ENCODE measurements around the gene LRRC46.

The LRRC46 gene

DNA sequence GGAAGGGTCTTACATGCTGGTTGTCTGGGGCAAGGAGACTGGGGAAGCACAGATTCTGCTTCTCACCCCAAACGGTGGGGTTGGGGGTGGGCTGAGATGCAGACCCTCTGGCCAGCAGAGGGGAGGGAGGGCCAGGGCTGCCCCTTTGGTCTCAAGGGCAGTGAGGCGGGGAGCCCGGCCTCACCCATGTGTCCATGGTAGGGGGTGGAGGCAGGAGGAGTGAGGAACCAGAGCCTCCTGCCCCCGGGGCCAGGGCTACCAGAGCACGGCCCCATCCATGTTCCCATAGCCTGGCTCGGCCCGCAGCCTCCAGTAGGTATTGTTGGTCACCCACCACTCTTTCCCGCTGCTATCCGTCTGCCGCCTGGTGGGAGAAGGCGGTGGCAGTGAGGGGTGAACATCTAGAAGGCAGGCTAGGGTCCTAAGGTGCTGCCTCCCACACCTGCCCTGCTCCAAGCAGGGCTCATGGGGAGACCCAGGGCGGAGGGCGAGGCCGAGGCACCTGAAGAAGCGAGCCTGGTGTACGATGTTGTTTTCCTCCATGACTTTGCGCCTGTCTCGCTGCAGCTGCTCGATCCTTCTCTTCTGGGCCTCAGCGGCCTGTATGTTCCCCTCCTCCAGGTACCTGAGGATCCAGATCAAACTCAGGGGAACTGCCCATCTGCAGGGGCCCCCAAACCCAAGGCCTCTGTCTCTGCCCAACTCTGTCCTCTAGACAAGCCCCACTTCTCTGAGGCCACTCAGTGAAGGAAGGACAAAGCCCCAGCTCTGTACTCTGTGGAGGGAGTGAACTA, 23.2 kb upstream of the LRRC46 start:
- in situ Hi-C loops (cut with MboI; ENCODE audit: low sequenced_read_pairs, unreplicated experiment) = no loop called here
- no peak for TF ChIP-seq CTCF (IDR thresholded peaks at IDR 0.05; ENCODE audit: borderline replicate concordance, control extremely low read depth, extremely low read depth, insufficient read depth, missing control alignments)

DNA sequence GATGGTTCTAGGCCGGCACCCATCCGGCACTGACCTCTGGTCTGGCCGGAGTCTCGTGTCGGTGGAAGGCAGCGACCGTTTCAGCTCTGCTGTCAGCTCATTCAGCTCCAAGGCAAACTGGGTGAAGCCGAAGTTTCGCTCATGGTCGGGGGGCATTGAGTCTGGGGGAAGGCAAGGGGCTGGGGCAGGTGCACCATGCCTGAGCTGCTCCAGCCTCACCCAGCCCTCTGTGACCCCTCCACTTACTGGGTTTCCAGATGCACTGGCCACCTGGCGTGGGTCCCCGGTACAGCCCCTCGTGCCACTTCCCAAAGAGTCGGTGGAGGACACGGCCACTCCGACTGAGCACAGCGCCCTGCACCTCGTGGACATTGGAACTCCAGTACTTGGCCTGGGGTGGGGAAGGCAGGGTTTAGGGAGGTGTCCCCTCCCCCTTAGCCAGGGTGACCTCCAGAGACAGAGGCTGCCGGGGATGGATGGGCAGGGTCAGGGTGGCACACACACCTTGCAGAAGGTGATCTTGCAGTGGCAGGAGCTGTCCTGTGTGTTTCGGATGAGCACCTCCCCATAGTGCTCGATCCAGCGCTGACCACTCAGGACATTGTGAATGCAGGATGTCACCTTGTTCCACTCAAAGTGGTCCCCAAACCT, 22.5 kb upstream of the LRRC46 start:
- TF ChIP-seq CTCF (IDR thresholded peaks at IDR 0.05; ENCODE audit: borderline replicate concordance, control extremely low read depth, extremely low read depth, insufficient read depth, missing control alignments) = no peak
- DNase-seq (ENCODE audit: low spot score) = no peak
- in situ Hi-C loops (cut with MboI; ENCODE audit: low sequenced_read_pairs, unreplicated experiment) = no loop called here

More for the DNA sequence above, 23.2 kb upstream of the LRRC46 start:
- DNase-seq (ENCODE audit: low spot score) = no peak

DNA sequence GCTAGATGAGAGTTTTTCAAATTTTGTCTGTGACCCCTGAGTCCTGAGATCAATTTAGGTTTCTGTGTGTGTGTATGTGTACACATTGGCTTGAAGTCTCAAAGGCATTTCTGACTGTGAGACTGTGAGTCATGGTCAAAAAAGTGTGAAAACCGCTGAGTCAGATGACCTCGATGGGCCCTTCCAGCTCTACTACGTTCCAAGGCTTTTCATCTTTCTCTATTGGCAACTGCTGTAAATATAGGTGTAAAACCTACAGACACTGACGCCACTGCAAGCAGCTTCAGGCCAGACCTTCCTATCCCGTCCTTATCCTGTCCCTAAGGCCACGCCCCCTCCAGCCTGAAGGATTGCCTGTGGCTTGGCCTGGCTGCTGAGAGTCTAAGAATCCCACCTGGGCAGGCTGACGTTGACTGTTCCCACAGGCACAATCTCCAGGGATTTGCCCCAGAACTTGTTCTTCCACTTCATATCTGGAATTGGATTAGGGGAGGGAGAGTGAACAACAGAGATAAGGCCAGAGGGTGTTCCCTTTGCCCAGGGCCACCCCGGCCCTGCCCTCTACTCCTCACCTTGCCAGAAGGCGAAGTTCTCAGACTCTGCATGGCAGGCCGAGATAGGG, 21.2 kb upstream of the LRRC46 start:
- in situ Hi-C loops (cut with MboI; ENCODE audit: low sequenced_read_pairs, unreplicated experiment) = no loop called here
- no peak for TF ChIP-seq CTCF (IDR thresholded peaks at IDR 0.05; ENCODE audit: borderline replicate concordance, control extremely low read depth, extremely low read depth, insufficient read depth, missing control alignments)
- DNase-seq (ENCODE audit: low spot score) = peak; percentile 70

- no peak for TF ChIP-seq CTCF (IDR thresholded peaks at IDR 0.05; ENCODE audit: borderline replicate concordance, control extremely low read depth, extremely low read depth, insufficient read depth, missing control alignments)
- no peak for DNase-seq (ENCODE audit: low spot score)
- in situ Hi-C loops (cut with MboI; ENCODE audit: low sequenced_read_pairs, unreplicated experiment) = no loop called here
Measured at GRCh38 chr17:47810901-47811635, 20.4 kb upstream of the LRRC46 start.

- no peak for TF ChIP-seq CTCF (IDR thresholded peaks at IDR 0.05; ENCODE audit: borderline replicate concordance, control extremely low read depth, extremely low read depth, insufficient read depth, missing control alignments)
- in situ Hi-C loops (cut with MboI; ENCODE audit: low sequenced_read_pairs, unreplicated experiment) = no loop called here
- no peak for DNase-seq (ENCODE audit: low spot score)
Measured at GRCh38 chr17:47811709-47812108, 19.8 kb upstream of the LRRC46 start.

Data from GM13976 (cell line).